SK-N-SH (cell line): ENCODE data around the gene MUC2. TPM values are rescaled to one million over a fixed set of nuclear protein-coding genes. Genes with fewer than 3 reads are reported as not detected.

Experiments
- CTCF ChIA-PET: fragments of 300-600, 350-600 bp; formaldehyde crosslinking; extraction: SDS; loops from one replicate; lab custom pipeline; 2021; lab: Yijun Ruan, JAX
- POLR2A ChIA-PET: fragments of 350-600 bp; sonication (Branson Sonifier 250); formaldehyde crosslinking; extraction: SDS; loops from one replicate; lab custom pipeline; 2020; ENCODE audit warnings: antibody characterized with exemption, inconsistent platforms; lab: Yijun Ruan, JAX
- DNase-seq: peaks from one replicate; pipeline ENCODE4 v3.0.0; 2012
- H2AFZ ChIP-seq: fragments of 200-600 bp; sonication (generic); 2 replicates; pipeline ENCODE4 v1.8.1; 2016; ENCODE audit warnings: antibody characterized with exemption, mild to moderate bottlenecking, low read depth
- H3F3A ChIP-seq: fragments of 200-600 bp; sonication (generic); replicated peaks from 2 replicates; pipeline ENCODE3; 2016; ENCODE audit warnings: antibody characterized with exemption, mild to moderate bottlenecking; ENCODE audit not compliant: insufficient read depth
- H3K27ac ChIP-seq, 2 experiments: fragments of 200-500 bp in 1 of 2; fragments of 200-600 bp in 1 of 2; sonication (Bioruptor generic) in 1 of 2; sonication (generic), shearing (Covaris generic) in 1 of 2; 2 replicates each; pipeline versions ENCODE4 v1.5.1 to v1.6.1; 2014 to 2016; ENCODE audit warnings: low read depth in 2 of 2, inconsistent platforms in 1 of 2, low read length in 1 of 2, mild to moderate bottlenecking in 1 of 2, mixed read lengths in 1 of 2
- H3K27me3 ChIP-seq: fragments of 200-600 bp; sonication (generic), shearing (Covaris generic); 2 replicates; pipeline ENCODE4 v1.6.1; 2016; ENCODE audit warnings: mixed run types; ENCODE audit not compliant: insufficient read depth
- H3K36me3 ChIP-seq, 2 experiments: fragments of 200-500 bp in 1 of 2; fragments of 200-600 bp in 1 of 2; sonication (Bioruptor generic) in 1 of 2; sonication (generic) in 1 of 2; replicated peaks in 1 of 2; 2 replicates each; pipeline versions ENCODE3 to v1.5.1; 2014 to 2016; ENCODE audit warnings: low read length in 1 of 2, mild to moderate bottlenecking in 1 of 2; ENCODE audit not compliant: insufficient read depth in 2 of 2, control insufficient read depth in 1 of 2
- H3K4me1 ChIP-seq, 2 experiments: fragments of 200-500 bp in 1 of 2; fragments of 200-600 bp in 1 of 2; sonication (Bioruptor generic) in 1 of 2; sonication (generic), shearing (Covaris generic) in 1 of 2; 2 replicates each; pipeline versions ENCODE4 v1.5.1 to v1.6.1; 2014 to 2016; ENCODE audit warnings: low read depth in 1 of 2, low read length in 1 of 2, mixed run types in 1 of 2; ENCODE audit not compliant: insufficient read depth in 2 of 2, control insufficient read depth in 1 of 2
- H3K4me2 ChIP-seq: fragments of 200-600 bp; sonication (generic), shearing (Covaris generic); 2 replicates; pipeline ENCODE4 v1.6.1; 2017; ENCODE audit warnings: mixed run types
- H3K4me3 ChIP-seq, 2 experiments: fragments of 200-500 bp in 1 of 2; fragments of 200-600 bp in 1 of 2; sonication (Bioruptor generic) in 1 of 2; sonication (generic), shearing (Covaris generic) in 1 of 2; 2 replicates each; pipeline versions ENCODE4 v1.5.1 to v1.8.1; 2014 to 2016; ENCODE audit warnings: low read depth in 2 of 2, inconsistent platforms in 1 of 2, low read length in 1 of 2, mild to moderate bottlenecking in 1 of 2, mixed read lengths in 1 of 2, moderate library complexity in 1 of 2
- H3K79me2 ChIP-seq: fragments of 200-600 bp; sonication (generic); 2 replicates; pipeline ENCODE4 v1.8.1; 2017; ENCODE audit warnings: mild to moderate bottlenecking; ENCODE audit not compliant: insufficient read depth
- H3K9ac ChIP-seq: fragments of 200-600 bp; sonication (generic); 2 replicates; pipeline ENCODE4 v1.6.1; 2017; ENCODE audit warnings: mixed run types
- H3K9me2 ChIP-seq: fragments of 200-600 bp; sonication (generic); 2 replicates; pipeline ENCODE4 v1.6.1; 2017; ENCODE audit warnings: mixed run types
- H3K9me3 ChIP-seq: fragments of 200-600 bp; sonication (generic); 2 replicates; pipeline ENCODE4 v1.6.1; 2017; ENCODE audit warnings: mixed run types, mild to moderate bottlenecking, moderate library complexity
- H4K20me1 ChIP-seq: fragments of 200-600 bp; sonication (generic); 2 replicates; pipeline ENCODE4 v1.6.1; 2017; ENCODE audit warnings: mild to moderate bottlenecking, mixed run types; ENCODE audit not compliant: insufficient read depth
- CHD2 ChIP-seq: fragments of 150-350 bp; IDR thresholded peaks from 2 replicates; pipeline ENCODE4 v1.6.1; 2018; ENCODE audit warnings: low read length; ENCODE audit not compliant: partially characterized antibody
- ELF1 ChIP-seq: IDR thresholded peaks from 2 replicates; pipeline ENCODE4 v1.4.0; 2012
- EZH2phosphoT487 ChIP-seq: fragments of 200-600 bp; sonication (generic); IDR thresholded peaks from 2 replicates; pipeline ENCODE4 v1.6.1; 2017; ENCODE audit warnings: low read depth, mixed run types, mild to moderate bottlenecking, antibody characterized with exemption, moderate library complexity, borderline replicate concordance
- JUND ChIP-seq: IDR thresholded peaks from 2 replicates; pipeline ENCODE4 v1.4.0; 2012
- MXI1 ChIP-seq: IDR thresholded peaks from 2 replicates; pipeline ENCODE4 v1.6.1; 2012; ENCODE audit warnings: mild to moderate bottlenecking, low read depth, low read length, improper control_type of control experiment
- NFIC ChIP-seq: IDR thresholded peaks from 2 replicates; pipeline ENCODE4 v1.4.0; 2012; ENCODE audit warnings: borderline replicate concordance
- RXRA ChIP-seq: IDR thresholded peaks from 2 replicates; pipeline ENCODE4 v1.4.0; 2012; ENCODE audit warnings: low read depth, mild to moderate bottlenecking, borderline replicate concordance
- SMC3 ChIP-seq: IDR thresholded peaks from 2 replicates; pipeline ENCODE4 v1.6.1; 2012; ENCODE audit warnings: low read depth, low read length, improper control_type of control experiment
- TAF1 ChIP-seq: IDR thresholded peaks from 2 replicates; pipeline ENCODE4 v1.6.1; 2012; ENCODE audit warnings: low read depth, mild to moderate bottlenecking, low read length, moderate library complexity, borderline replicate concordance
- TEAD4 ChIP-seq: IDR thresholded peaks from 2 replicates; pipeline ENCODE4 v1.4.0; 2012; ENCODE audit warnings: mild to moderate bottlenecking, borderline replicate concordance; ENCODE audit not compliant: insufficient read depth
- YY1 ChIP-seq: IDR thresholded peaks from 2 replicates; pipeline ENCODE4 v1.4.0; 2012; ENCODE audit warnings: low read depth, mild to moderate bottlenecking
- WGBS: methylation state at CpG from one replicate; pipeline ENCODE4 v1.1.6; 2017; ENCODE audit warnings: low lambda C conversion rate; 5-methylcytosine and 5-hydroxymethylcytosine counted together
- polyA plus RNA-seq, 3 experiments: library from polyadenylated mRNA; depleted of rRNA; stranded (reverse); fragments of >200 nt; gene quantifications; 2 replicates each; pipeline ENCODE4 v1.2.3, GENCODE V29; 2012
- TF ChIP-seq, protein P1 (sequence below): IDR thresholded peaks from 2 replicates; pipeline ENCODE4 v1.6.1; 2012; ENCODE audit warnings: mild to moderate bottlenecking, low read depth, low read length, moderate library complexity
- TF ChIP-seq, protein P2 (sequence below): IDR thresholded peaks from 2 replicates; pipeline ENCODE4 v1.4.0; 2012; ENCODE audit warnings: low read depth, borderline replicate concordance
- TF ChIP-seq, protein P3 (sequence below): fragments of 150-350 bp; IDR thresholded peaks from 2 replicates; pipeline ENCODE4 v1.6.1; 2017; ENCODE audit warnings: antibody characterized with exemption, low read length, low read depth, borderline replicate concordance

Gene MUC2
- polyA plus RNA-seq, 1 of the 3 experiments (the other 2 are of a cell fraction) = not detected

DNA sequence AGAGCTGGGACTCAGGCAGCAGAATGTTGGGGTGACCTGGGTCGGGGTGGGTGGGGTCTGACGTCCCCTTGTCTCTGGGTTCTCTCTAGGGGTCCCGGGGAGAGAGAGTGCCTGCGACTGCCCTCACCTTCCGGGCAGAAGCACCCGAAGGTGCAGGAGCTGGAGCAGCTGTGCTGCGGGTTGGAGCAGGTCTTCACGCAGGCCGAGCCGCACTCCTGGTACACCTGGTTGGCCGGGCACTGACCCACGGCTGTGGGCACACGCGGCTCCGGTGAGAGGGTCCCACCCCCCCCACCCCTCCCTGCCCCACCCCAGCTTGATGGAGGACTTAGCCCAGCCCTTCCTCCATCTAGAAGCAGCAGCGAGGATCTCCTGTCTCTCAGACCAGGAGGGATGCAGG, 44.6 kb upstream of the MUC2 start (continued):
- TF ChIP-seq TAF1 (no peak), RXRA (no peak)
- TF ChIP-seq, protein P1, sequence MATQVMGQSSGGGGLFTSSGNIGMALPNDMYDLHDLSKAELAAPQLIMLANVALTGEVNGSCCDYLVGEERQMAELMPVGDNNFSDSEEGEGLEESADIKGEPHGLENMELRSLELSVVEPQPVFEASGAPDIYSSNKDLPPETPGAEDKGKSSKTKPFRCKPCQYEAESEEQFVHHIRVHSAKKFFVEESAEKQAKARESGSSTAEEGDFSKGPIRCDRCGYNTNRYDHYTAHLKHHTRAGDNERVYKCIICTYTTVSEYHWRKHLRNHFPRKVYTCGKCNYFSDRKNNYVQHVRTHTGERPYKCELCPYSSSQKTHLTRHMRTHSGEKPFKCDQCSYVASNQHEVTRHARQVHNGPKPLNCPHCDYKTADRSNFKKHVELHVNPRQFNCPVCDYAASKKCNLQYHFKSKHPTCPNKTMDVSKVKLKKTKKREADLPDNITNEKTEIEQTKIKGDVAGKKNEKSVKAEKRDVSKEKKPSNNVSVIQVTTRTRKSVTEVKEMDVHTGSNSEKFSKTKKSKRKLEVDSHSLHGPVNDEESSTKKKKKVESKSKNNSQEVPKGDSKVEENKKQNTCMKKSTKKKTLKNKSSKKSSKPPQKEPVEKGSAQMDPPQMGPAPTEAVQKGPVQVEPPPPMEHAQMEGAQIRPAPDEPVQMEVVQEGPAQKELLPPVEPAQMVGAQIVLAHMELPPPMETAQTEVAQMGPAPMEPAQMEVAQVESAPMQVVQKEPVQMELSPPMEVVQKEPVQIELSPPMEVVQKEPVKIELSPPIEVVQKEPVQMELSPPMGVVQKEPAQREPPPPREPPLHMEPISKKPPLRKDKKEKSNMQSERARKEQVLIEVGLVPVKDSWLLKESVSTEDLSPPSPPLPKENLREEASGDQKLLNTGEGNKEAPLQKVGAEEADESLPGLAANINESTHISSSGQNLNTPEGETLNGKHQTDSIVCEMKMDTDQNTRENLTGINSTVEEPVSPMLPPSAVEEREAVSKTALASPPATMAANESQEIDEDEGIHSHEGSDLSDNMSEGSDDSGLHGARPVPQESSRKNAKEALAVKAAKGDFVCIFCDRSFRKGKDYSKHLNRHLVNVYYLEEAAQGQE = no peak

DNA sequence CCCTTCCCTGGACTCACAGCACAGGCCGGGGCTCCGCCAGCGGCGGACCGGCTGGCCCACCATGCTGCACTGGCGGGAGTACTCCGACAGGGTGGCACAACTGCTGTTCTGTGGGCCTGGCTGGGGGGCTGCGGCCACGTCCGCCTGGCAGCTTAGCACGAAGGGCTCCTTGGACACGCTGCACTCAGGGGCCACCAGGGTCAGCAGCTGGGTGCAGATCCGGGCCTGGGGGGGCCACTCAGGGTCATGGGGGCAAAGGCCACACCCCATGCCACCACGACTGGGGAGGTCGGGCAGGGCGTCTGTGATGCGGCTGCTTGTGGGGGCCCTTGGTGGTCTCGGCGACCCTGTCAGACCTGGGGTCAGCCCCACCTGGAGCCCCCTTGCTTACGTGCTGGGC, 44.1 kb upstream of the MUC2 start:
- H3K4me3 ChIP-seq = no peak overlapping the region
- no peak overlapping the region for H2AFZ ChIP-seq
- H3K4me2 ChIP-seq = no peak overlapping the region
- no peaks in the 10 kb centered on the region for H3K27me3 ChIP-seq
- no peaks in the 10 kb centered on the region for H3K79me2 ChIP-seq
- H4K20me1 ChIP-seq = no peaks in the 10 kb centered on the region
- no peaks in the 10 kb centered on the region for H3K9me2 ChIP-seq
- H3K4me1 ChIP-seq = no peaks in the 10 kb centered on the region
- ChIA-PET CTCF (interaction anchor here (0.8 to 1.3 kb wide), 2 partner anchors 20 to 190 kb away, joined by 3 to 4 read pairs; no protein-coding TSS in a partner anchor), POLR2A (no interaction called here)
- DNase-seq = no peak
- WGBS = 100% methylated on average over 3 of the region's 20 CpGs
- no peak for TF ChIP-seq MXI1
- TF ChIP-seq TAF1 = no peak
- no peak for TF ChIP-seq RXRA
- TF ChIP-seq CHD2 = no peak
- TF ChIP-seq, protein P2, sequence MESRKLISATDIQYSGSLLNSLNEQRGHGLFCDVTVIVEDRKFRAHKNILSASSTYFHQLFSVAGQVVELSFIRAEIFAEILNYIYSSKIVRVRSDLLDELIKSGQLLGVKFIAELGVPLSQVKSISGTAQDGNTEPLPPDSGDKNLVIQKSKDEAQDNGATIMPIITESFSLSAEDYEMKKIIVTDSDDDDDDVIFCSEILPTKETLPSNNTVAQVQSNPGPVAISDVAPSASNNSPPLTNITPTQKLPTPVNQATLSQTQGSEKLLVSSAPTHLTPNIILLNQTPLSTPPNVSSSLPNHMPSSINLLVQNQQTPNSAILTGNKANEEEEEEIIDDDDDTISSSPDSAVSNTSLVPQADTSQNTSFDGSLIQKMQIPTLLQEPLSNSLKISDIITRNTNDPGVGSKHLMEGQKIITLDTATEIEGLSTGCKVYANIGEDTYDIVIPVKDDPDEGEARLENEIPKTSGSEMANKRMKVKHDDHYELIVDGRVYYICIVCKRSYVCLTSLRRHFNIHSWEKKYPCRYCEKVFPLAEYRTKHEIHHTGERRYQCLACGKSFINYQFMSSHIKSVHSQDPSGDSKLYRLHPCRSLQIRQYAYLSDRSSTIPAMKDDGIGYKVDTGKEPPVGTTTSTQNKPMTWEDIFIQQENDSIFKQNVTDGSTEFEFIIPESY = no peak
- no peak for TF ChIP-seq JUND
- TF ChIP-seq SMC3 = no peak
- no peak for TF ChIP-seq EZH2phosphoT487
- no peak for TF ChIP-seq ELF1
- TF ChIP-seq, protein P3, sequence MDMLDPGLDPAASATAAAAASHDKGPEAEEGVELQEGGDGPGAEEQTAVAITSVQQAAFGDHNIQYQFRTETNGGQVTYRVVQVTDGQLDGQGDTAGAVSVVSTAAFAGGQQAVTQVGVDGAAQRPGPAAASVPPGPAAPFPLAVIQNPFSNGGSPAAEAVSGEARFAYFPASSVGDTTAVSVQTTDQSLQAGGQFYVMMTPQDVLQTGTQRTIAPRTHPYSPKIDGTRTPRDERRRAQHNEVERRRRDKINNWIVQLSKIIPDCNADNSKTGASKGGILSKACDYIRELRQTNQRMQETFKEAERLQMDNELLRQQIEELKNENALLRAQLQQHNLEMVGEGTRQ = no peak
- TF ChIP-seq YY1 = no peak
- no peak for TF ChIP-seq NFIC
- TF ChIP-seq TEAD4 = no peak
- no peaks in the 10 kb centered on the region for H3F3A ChIP-seq
- H3K27ac ChIP-seq = no peak overlapping the region
- H3K36me3 ChIP-seq = no peaks in the 10 kb centered on the region
- H3K9ac ChIP-seq = no peak overlapping the region
- no peaks in the 10 kb centered on the region for H3K9me3 ChIP-seq
